Motor neuron (in vitro differentiated cells): ENCODE measurements around the gene AVPR1B. TPM values are rescaled to one million over a fixed set of nuclear protein-coding genes. Genes with fewer than 3 reads are reported as not detected.

ENCODE experiments used
- ATAC-seq, 8 experiments: fragments of 200-7000 bp; cut with Tn5 transposase; replicated peaks in 6 of 8; 2 replicates each; pipeline ENCODE4 v1.8.0; 2021; ENCODE audit warnings: mild to moderate bottlenecking in 8 of 8, moderate library complexity in 8 of 8
- H3K27ac ChIP-seq, 2 donors: fragments of 250-450 bp; sonication (Bioruptor Pico); 2 replicates each; pipeline ENCODE4 v1.9.0; 2021; ENCODE audit warnings: antibody characterized with exemption in 2 of 2, mild to moderate bottlenecking in 2 of 2, moderate library complexity in 1 of 2
- H3K4me1 ChIP-seq, 2 donors: fragments of 250-450 bp; sonication (Bioruptor Pico); replicated peaks in 1 of 2; 2 replicates each; pipeline ENCODE4 v1.6.1; 2021; ENCODE audit warnings: antibody characterized with exemption in 2 of 2, mild to moderate bottlenecking in 2 of 2, moderate library complexity in 1 of 2
- H3K4me3 ChIP-seq, 5 donors: fragments of 250-450 bp; sonication (Bioruptor Pico); 2 replicates each; pipeline ENCODE4 v1.9.0; 2021; ENCODE audit warnings: antibody characterized with exemption in 5 of 5, mild to moderate bottlenecking in 5 of 5, moderate library complexity in 4 of 5
- WGBS, 10 experiments: fragments of 450-650 bp; shearing (Covaris generic); methylation state at CpG; one replicate each; pipeline ENCODE4 v1.0.0; 2022; 5-methylcytosine and 5-hydroxymethylcytosine counted together
- in situ Hi-C, 9 experiments: fragments of 400-800 bp; cut with MboI; loops; one replicate each; pipeline ENCODE4 v1.15.0; 2021; ENCODE audit warnings: low sequenced_read_pairs in 9 of 9, low pct_unique_long_range_greater_than_20kb in 2 of 9; ENCODE audit not compliant: unreplicated experiment in 9 of 9
- total RNA-seq, 8 experiments: library from RNA; unstranded; fragments of 300-600 nt; gene quantifications; 2 replicates each; pipeline versions ENCODE4 v1.2.3 to v1.2.4, GENCODE V29; 2022

The AVPR1B gene
- total RNA-seq, 8 experiments from 2014 or later, result 0.05 to 1.3 (median 0.21) TPM; not detected in 2

DNA sequence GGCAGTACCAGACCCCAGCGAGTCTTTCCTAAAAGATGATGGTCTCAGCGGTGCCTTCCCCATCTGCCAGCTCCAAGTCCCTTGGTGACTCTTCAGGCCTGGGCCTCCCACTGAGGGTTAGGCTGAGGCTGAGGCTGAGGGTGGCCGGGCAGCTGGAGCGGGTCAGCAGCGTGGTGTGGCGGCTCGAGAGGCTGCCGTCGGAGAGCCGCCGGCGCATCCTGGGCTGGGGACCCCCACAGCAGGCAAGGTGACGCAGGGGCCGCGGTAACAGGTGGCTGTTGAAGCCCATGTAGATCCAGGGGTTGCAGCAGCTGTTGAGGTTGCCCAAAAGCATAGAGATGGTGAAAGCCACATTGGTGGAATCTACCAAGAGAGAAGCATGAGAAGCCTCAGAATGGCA is 7.0 kb downstream of the AVPR1B start:
- in situ Hi-C loops, result loop anchor here in 4 of 9 experiments (25.0 kb wide), 3 partner anchors 123 to 323 kb away; partner anchors contain the start of gene RAB29 (in 1 of the 4)
- no peak overlapping the region for H3K4me3 ChIP-seq
- WGBS, 10 experiments, result 90 to 100% (median 91%) methylated on average over 2 to 5 of the region's 15 CpGs; no CpG with 5 or more reads in 7 of the 10 experiments
- no peak overlapping the region for H3K27ac ChIP-seq
- no peaks in the 10 kb centered on the region for H3K4me1 ChIP-seq
- no peak for ATAC-seq

DNA sequence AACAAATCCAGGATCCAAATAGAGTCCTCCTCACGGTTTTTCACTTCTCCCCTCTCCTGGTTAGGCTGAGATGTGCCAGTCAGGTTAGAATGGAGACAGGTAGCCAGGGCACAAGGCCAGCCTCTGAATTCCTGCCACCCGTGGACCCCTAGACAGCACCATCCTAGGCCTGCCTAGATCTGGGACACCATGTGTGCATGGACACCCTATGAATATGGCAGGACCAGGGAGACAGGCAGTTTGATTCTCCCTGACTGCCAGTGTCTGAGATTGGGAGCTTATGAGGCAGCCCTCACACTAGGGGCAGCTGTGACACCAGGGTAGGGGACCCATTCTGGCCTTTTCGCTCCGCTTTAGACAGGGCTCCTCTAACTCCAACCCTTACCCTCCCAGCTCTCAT is 7.5 kb downstream of the AVPR1B start:
- Histone ChIP-seq H3K4me3 (no peak overlapping the region), H3K4me1 (no peaks in the 10 kb centered on the region), H3K27ac (no peak overlapping the region)
- no peak for ATAC-seq
- in situ Hi-C loops, result loop anchor here in 5 of 9 experiments (10.0 to 25.0 kb wide), 4 partner anchors 85 to 322 kb away; partner anchors contain the start of genes CTSE (in 2 of the 5) and RAB29 (in 1 of the 5)
- 0 to 100% (median 57%) methylated on average over 1 to 3 of the region's 4 CpGs; no CpG with 5 or more reads in 5 of the 10 experiments for WGBS, 10 experiments

DNA sequence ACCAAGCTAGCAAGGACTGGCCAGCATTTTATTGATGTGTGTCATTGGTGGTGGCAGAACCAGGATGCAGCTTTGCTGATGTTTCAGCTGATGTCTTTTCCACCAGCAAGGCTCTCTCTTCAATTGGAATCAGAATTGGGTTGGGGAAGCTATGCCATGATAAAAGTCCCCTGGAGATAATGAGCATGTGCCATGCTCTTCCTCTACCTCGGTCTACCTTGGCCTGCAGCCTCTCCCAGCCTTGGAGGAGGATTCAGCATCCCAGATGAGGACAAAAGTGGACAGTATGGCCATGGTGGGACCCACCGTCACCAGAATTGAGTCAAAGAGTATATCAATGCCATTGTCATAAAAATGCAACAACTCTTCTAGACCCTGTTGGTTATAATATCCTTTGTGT is 8.6 kb downstream of the AVPR1B start:
- in situ Hi-C loops, result loop anchor here in 5 of 9 experiments (10.0 to 25.0 kb wide), 4 partner anchors 84 to 321 kb away; partner anchors contain the start of genes CTSE (in 2 of the 5) and RAB29 (in 1 of the 5)
- 20 to 83% (median 58%) methylated on average over 1 to 2 of the region's 2 CpGs; no CpG with 5 or more reads in 6 of the 10 experiments for WGBS, 10 experiments
- Histone ChIP-seq H3K4me3 (no peak overlapping the region), H3K4me1 (no peaks in the 10 kb centered on the region), H3K27ac (no peak overlapping the region)
- ATAC-seq, result no peak

GRCh38 chr1:206107168-206107544 is 10.0 kb downstream of the AVPR1B start:
- no peak overlapping the region for H3K27ac ChIP-seq
- H3K4me1 ChIP-seq, result peaks cover 0 to under 1% of the 10 kb centered on the region in 2 donors
- ATAC-seq, result no peak
- no peak overlapping the region for H3K4me3 ChIP-seq
- WGBS, 10 experiments, result 50 to 100% (median 71%) methylated on average over 1 to 7 of the region's 7 CpGs; no CpG with 5 or more reads in 2 of the 10 experiments
- in situ Hi-C loops, result loop anchor here in 5 of 9 experiments (10.0 to 25.0 kb wide), 4 partner anchors 82 to 320 kb away; partner anchors contain the start of genes CTSE (in 2 of the 5) and RAB29 (in 1 of the 5)

DNA sequence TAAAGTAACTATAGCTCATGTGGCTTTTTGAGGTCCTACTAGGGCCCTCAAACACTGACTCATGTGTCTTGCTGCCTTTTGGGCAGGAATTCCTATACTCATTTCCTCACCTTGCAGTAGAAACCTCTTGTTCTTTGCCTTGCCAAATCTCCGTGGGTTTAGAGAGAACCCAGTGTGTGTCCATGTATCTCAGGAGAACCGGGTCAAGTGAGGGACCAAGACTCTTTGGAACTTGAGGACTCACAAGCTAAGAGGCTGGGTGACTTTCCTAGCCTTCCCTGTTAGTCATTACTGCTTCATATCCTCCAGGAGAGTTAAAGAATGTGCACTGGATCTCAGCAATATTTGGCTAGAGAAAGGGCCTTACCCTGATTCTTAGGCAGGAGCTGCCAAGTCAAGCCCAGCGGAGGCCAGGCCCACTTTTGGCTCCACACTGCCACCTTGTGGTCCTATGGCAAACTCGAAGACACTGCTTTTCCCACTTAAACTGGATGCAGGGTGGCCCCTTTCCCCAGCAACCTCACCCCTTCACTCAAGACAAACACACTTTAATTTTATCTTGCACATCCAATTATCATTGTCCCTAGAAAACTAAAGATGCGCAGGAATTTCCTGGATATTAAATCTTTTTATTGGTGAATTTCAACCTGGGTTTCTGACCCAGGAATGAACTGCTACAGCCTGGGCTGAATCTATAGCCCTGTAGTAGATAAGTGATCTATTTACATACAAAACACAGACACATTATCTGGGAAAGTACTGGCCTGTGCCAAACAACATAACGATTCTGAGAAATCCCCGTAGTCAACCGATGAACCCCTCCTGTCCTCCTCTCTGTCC is 10.6 kb downstream of the AVPR1B start:
- H3K4me3 ChIP-seq, result no peak overlapping the region
- H3K27ac ChIP-seq, result no peak overlapping the region
- H3K4me1 ChIP-seq, result peaks cover 0 to 3% of the 10 kb centered on the region in 2 donors
- in situ Hi-C loops, result loop anchor here in 5 of 9 experiments (10.0 to 25.0 kb wide), 4 partner anchors 82 to 319 kb away; partner anchors contain the start of genes CTSE (in 2 of the 5) and RAB29 (in 1 of the 5)
- WGBS, 10 experiments, result 0 to 57% (median 49%) methylated on average over 1 to 8 of the region's 8 CpGs; no CpG with 5 or more reads in 1 of the 10 experiments
- peak; percentile 79 to 99 (median 85) for ATAC-seq

DNA sequence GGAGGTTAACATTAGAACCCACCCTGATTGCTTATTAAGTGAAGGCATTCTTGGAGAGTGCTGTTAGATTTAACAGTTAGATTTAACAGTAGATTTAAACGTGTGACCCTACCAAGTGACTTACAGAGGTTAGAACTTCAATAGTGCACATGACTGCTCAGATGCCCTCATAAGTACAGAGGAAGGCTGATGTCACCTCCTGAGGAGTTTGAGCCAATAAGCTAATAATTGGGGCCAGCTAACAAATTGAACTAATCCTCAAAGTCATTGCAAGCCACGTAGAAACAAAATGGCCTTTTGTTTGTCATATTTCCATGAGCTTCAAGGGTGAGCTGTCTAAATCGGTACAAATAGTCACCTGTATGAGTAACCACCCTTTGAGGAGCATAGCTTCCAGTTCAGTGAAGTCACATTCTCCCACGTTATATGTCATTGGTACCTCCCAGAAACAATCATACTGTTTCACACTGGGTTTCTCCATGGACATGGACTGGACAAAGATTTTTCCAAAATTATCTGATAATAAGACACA is 11.7 kb downstream of the AVPR1B start:
- in situ Hi-C loops, result loop anchor here in 5 of 9 experiments (10.0 to 25.0 kb wide), 4 partner anchors 81 to 318 kb away; partner anchors contain the start of genes CTSE (in 2 of the 5) and RAB29 (in 1 of the 5)
- no peak overlapping the region for H3K4me3 ChIP-seq
- peaks cover 0 to 3% of the 10 kb centered on the region in 2 donors for H3K4me1 ChIP-seq
- WGBS, 10 experiments, result 35 to 96% (median 79%) methylated on average over 1 to 4 of the region's 4 CpGs
- ATAC-seq, result peak in 3 of 8 experiments; percentile 53 to 73 (median 68)
- no peak overlapping the region for H3K27ac ChIP-seq

DNA sequence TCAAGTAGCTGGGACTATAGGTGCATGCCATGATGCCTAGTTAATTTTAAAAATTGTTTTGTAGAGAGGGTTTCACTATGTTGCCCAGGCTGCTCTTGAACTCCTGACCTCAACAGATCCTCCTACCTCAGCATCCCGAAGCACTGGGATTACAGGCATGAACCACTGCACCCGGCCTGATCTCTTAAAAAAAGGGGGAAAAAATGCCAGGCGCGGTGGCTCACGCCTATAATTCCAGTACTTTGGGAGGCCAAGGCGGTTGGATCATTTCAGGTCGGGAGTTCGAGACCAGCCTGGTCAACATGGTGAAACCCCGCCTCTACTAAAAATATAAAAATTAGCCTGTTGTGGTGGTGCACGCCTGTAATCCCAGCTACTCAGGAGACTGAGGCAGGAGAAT is 13.2 kb downstream of the AVPR1B start:
- no peak for ATAC-seq
- no peak overlapping the region for H3K4me3 ChIP-seq
- in situ Hi-C loops, result loop anchor here in 5 of 9 experiments (5.0 to 25.0 kb wide), 5 partner anchors 79 to 317 kb away; partner anchors contain the start of genes CTSE (in 2 of the 5) and RAB29 (in 1 of the 5)
- H3K4me1 ChIP-seq, result peaks cover 0 to 3% of the 10 kb centered on the region in 2 donors
- WGBS, 10 experiments, result 60 to 100% (median 87%) methylated on average over 1 to 9 of the region's 10 CpGs; no CpG with 5 or more reads in 3 of the 10 experiments
- H3K27ac ChIP-seq, result no peak overlapping the region

DNA sequence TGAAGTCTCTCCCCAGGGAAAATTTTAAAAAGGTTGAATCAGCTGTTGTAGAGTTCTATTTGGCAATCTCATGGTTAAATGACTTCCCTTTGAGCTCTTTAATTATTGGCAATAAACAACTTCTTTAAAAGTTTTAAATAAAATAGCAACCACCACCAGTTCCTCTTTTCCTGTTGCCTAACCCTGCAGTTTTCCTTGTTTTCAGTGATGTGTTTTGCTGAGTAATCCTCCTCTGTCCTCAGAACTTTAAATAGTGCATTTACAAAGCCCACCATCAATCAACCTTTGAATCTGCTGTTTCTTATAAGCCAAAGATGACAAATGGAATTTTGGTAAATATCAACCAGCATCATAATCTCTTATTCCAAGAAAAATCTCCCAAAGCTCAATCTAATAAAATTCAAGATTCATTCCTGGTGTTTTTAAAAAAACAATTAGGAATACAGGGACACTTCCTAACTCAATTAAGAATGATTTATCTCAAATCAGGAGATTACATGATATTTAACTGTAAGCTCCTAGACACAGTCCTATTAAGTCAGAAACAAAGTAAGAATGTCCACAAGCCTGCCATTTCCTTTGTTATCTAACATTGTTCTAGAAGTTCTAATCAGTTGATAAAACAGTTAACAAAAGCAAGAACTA is 14.8 kb downstream of the AVPR1B start:
- Histone ChIP-seq H3K4me3 (no peak overlapping the region), H3K4me1 (peaks cover 0 to 3% of the 10 kb centered on the region in 2 donors), H3K27ac (no peak overlapping the region)
- no peak for ATAC-seq
- in situ Hi-C loops, result loop anchor here in 5 of 9 experiments (5.0 to 25.0 kb wide), 5 partner anchors 78 to 315 kb away; partner anchors contain the start of genes CTSE (in 2 of the 5) and RAB29 (in 1 of the 5)

- ATAC-seq, result no peak
- in situ Hi-C loops, result loop anchor here in 5 of 9 experiments (5.0 to 25.0 kb wide), 5 partner anchors 77 to 314 kb away; partner anchors contain the start of genes CTSE (in 2 of the 5) and RAB29 (in 1 of the 5)
- H3K4me3 ChIP-seq, result no peak overlapping the region
- peaks cover 0 to 3% of the 10 kb centered on the region in 2 donors for H3K4me1 ChIP-seq
- no peak overlapping the region for H3K27ac ChIP-seq
- 20 to 89% (median 73%) methylated on average over 1 to 5 of the region's 6 CpGs for WGBS, 10 experiments
Observed at GRCh38 chr1:206101351-206102045, 15.7 kb downstream of the AVPR1B start.

DNA sequence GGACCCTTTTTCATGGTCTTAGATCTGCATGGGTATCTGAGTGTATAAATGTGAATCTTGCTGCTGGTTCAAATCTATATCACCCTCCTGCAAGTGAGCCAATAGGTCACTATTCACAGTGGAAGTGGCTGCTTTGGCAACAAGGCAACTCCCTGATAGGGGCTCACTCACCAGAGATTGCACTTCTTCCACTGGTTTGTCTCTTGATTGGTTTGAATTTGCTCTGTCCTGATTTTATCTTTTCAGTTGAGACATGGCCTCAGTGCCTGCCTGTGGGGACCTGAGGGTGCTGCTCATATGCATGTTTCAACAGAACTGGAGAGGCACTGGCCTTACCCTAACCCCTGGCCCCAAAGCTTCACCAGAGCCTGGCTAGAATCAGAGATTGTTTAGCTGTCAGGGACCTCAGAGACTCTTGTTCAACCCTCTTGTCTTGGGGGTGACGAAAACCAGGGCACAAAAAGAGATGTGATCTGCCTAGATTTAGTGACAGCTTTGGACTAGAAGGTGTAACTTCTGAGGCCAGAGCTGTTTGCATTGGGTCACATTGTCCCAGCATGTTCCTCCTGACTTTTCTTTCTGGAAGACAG is 16.9 kb downstream of the AVPR1B start:
- Histone ChIP-seq H3K4me3 (no peak overlapping the region), H3K4me1 (peaks cover 0 to 3% of the 10 kb centered on the region in 2 donors), H3K27ac (no peak overlapping the region)
- WGBS, 10 experiments, result 0 to 83% (median 75%) methylated on average over 1 of the region's 1 CpG; no CpG with 5 or more reads in 5 of the 10 experiments
- ATAC-seq, result no peak
- in situ Hi-C loops, result loop anchor here in 5 of 9 experiments (5.0 to 25.0 kb wide), 5 partner anchors 76 to 313 kb away; partner anchors contain the start of genes CTSE (in 2 of the 5) and RAB29 (in 1 of the 5)

- 66 to 96% (median 90%) methylated on average over 2 to 9 of the region's 9 CpGs for WGBS, 10 experiments
- in situ Hi-C loops, result no loop called here
- Histone ChIP-seq H3K4me1 (peaks cover 0 to 3% of the 10 kb centered on the region in 2 donors), H3K4me3 (no peak overlapping the region), H3K27ac (no peak overlapping the region)
- no peak for ATAC-seq
Observed at GRCh38 chr1:206098242-206098919, 18.8 kb downstream of the AVPR1B start.
